Mammary epithelial cell (primary cell): ENCODE data around the gene NACC1.

ENCODE experiments used
- CTCF ChIP-seq, 2 donors: IDR thresholded peaks in 1 of 2; conservative IDR thresholded peaks in 1 of 2; 2 replicates each; pipeline ENCODE4 v1.5.1; 2011 to 2012; ENCODE audit warnings: inconsistent platforms in 2 of 2, low read length in 2 of 2, mild to moderate bottlenecking in 2 of 2, control low read depth in 1 of 2, low read depth in 1 of 2; ENCODE audit not compliant: insufficient read depth in 1 of 2; ENCODE audit errors: extremely low read depth in 1 of 2
- EZH2 ChIP-seq: IDR thresholded peaks from 2 replicates; pipeline ENCODE4 v1.6.1; 2012; ENCODE audit warnings: low read length, inconsistent platforms, borderline replicate concordance

GRCh38 chr19:13149628-13150186 is 31.6 kb downstream of the NACC1 start:
- no peak for TF ChIP-seq CTCF (conservative IDR thresholded peaks at IDR 0.05 in 1 of 2, IDR thresholded peaks at IDR 0.05 in 1 of 2; ENCODE audit: extremely low read depth in 1 of 2, insufficient read depth in 1 of 2, low read depth in 1 of 2, low read length in 2 of 2)
- TF ChIP-seq EZH2, result no peak
